GM23338 (cell line): ENCODE results near the gene CEP131. TPM values are rescaled to one million over a fixed set of nuclear protein-coding genes. Genes with fewer than 3 reads are reported as not detected.

Experiments used
- ATAC-seq: fragments of 200-7000 bp; cut with Tn5 transposase; 3 replicates; pipeline ENCODE4 v1.9.1; 2020
- DNase-seq: peaks from one replicate; pipeline ENCODE4 v3.0.0-alpha.2; 2015; ENCODE audit warnings: low spot score
- H2AFZ ChIP-seq: fragments of 200-600 bp; sonication (generic); 2 replicates; pipeline ENCODE4 v1.8.0; 2016; ENCODE audit warnings: antibody characterized with exemption, mild to moderate bottlenecking, moderate library complexity
- H3F3A ChIP-seq: fragments of 200-600 bp; sonication (generic); replicated peaks from 2 replicates; pipeline ENCODE4 v1.8.0; 2017; ENCODE audit warnings: antibody characterized with exemption, mixed run types, low read depth
- H3K27ac ChIP-seq: fragments of 200-600 bp; sonication (generic); 2 replicates; pipeline ENCODE4 v1.6.1; 2016; ENCODE audit warnings: low read depth
- H3K27me3 ChIP-seq: fragments of 200-600 bp; sonication (generic); 2 replicates; pipeline ENCODE4 v1.8.0; 2016; ENCODE audit warnings: mild to moderate bottlenecking, mixed run types, moderate library complexity; ENCODE audit not compliant: insufficient read depth
- H3K36me3 ChIP-seq: fragments of 200-600 bp; sonication (generic); 2 replicates; pipeline ENCODE4 v1.8.0; 2016; ENCODE audit warnings: mild to moderate bottlenecking; ENCODE audit not compliant: insufficient read depth
- H3K4me1 ChIP-seq: fragments of 200-600 bp; sonication (generic); 2 replicates; pipeline ENCODE4 v1.8.0; 2016; ENCODE audit warnings: mild to moderate bottlenecking, moderate library complexity; ENCODE audit not compliant: insufficient read depth
- H3K4me2 ChIP-seq: fragments of 200-600 bp; sonication (generic); 2 replicates; pipeline ENCODE4 v1.7.1; 2017; ENCODE audit warnings: mixed run types
- H3K4me3 ChIP-seq: fragments of 200-600 bp; sonication (generic); 2 replicates; pipeline ENCODE4 v1.6.1; 2016; ENCODE audit warnings: mixed run types
- H3K79me2 ChIP-seq: fragments of 200-600 bp; sonication (generic); replicated peaks from 2 replicates; pipeline ENCODE4 v1.8.0; 2017; ENCODE audit warnings: mild to moderate bottlenecking; ENCODE audit not compliant: insufficient read depth
- H3K9me2 ChIP-seq: fragments of 200-600 bp; sonication (generic); 2 replicates; pipeline ENCODE4 v1.8.0; 2017; ENCODE audit not compliant: insufficient read depth
- H4K20me1 ChIP-seq: fragments of 200-600 bp; sonication (generic); replicated peaks from 2 replicates; pipeline ENCODE4 v1.8.0; 2017; ENCODE audit warnings: mild to moderate bottlenecking; ENCODE audit not compliant: insufficient read depth
- H3K27ac Mint-ChIP-seq: 2 replicates; pipeline ENCODE4 v1.8.0; 2020; ENCODE audit warnings: inconsistent platforms, mild to moderate bottlenecking, moderate library complexity, mixed read lengths
- H3K27me3 Mint-ChIP-seq: 3 replicates; pipeline ENCODE4 v1.8.0; 2022; ENCODE audit warnings: low read depth, mild to moderate bottlenecking, moderate library complexity, mixed read lengths, inconsistent platforms; ENCODE audit not compliant: insufficient read depth, poor library complexity
- H3K36me3 Mint-ChIP-seq: 3 replicates; pipeline ENCODE4 v1.8.0; 2021; ENCODE audit warnings: low read depth, mild to moderate bottlenecking, inconsistent platforms, moderate library complexity, mixed read lengths
- H3K4me1 Mint-ChIP-seq: 3 replicates; pipeline ENCODE4 v1.8.0; 2020; ENCODE audit warnings: mild to moderate bottlenecking, inconsistent platforms, mixed read lengths
- H3K4me3 Mint-ChIP-seq: 3 replicates; pipeline ENCODE4 v1.8.0; 2021; ENCODE audit warnings: moderate library complexity, mild to moderate bottlenecking, inconsistent platforms, mixed read lengths
- H3K9me3 Mint-ChIP-seq: 3 replicates; pipeline ENCODE4 v1.8.0; 2020; ENCODE audit warnings: moderate library complexity, mild to moderate bottlenecking, inconsistent platforms, mixed read lengths
- CREB1 ChIP-seq: fragments of 250-450 bp; sonication (Bioruptor Pico); IDR thresholded peaks from 2 replicates; pipeline ENCODE4 v1.5.0; 2020; ENCODE audit warnings: low read depth, mild to moderate bottlenecking, moderate library complexity
- EZH2phosphoT487 ChIP-seq: fragments of 200-600 bp; sonication (generic); IDR thresholded peaks from one replicate; pipeline ENCODE4 v1.8.1; 2018; ENCODE audit warnings: antibody characterized with exemption; ENCODE audit not compliant: unreplicated experiment
- JUNB ChIP-seq: IDR thresholded peaks from one replicate; pipeline ENCODE4 v1.6.1; 2016; ENCODE audit warnings: antibody characterized with exemption; ENCODE audit not compliant: unreplicated experiment
- NANOG ChIP-seq: IDR thresholded peaks from 2 replicates; pipeline ENCODE4 v1.6.1; 2016; ENCODE audit warnings: antibody characterized with exemption, borderline replicate concordance
- POLR2AphosphoS5 ChIP-seq: IDR thresholded peaks from 2 replicates; pipeline ENCODE4 v1.6.1; 2016; ENCODE audit warnings: antibody characterized with exemption, low read depth
- REST ChIP-seq: IDR thresholded peaks from one replicate; pipeline ENCODE4 v1.6.1; 2018; ENCODE audit warnings: antibody characterized with exemption; ENCODE audit not compliant: unreplicated experiment
- STAT1 ChIP-seq: IDR thresholded peaks from one replicate; pipeline ENCODE4 v1.6.1; 2016; ENCODE audit warnings: antibody characterized with exemption; ENCODE audit not compliant: unreplicated experiment
- ZNF114 ChIP-seq: fragments of 250-450 bp; sonication (Bioruptor Pico); IDR thresholded peaks from 2 replicates; pipeline ENCODE4 v1.5.0; 2020; ENCODE audit warnings: mild to moderate bottlenecking, moderate library complexity
- ZNF462 ChIP-seq: fragments of 250-450 bp; sonication (Bioruptor Pico); IDR thresholded peaks from 2 replicates; pipeline ENCODE4 v1.5.0; 2020; ENCODE audit warnings: mild to moderate bottlenecking, moderate library complexity
- polyA plus RNA-seq: library from polyadenylated mRNA; unstranded; fragments of >200 nt; fragmentation: Nextera tagmentation; extraction: Ambion mirVana; gene quantifications from 2 replicates; pipeline ENCODE4 v1.2.1, GENCODE V29; 2016
- total RNA-seq: library from RNA; depleted of rRNA; stranded (reverse); fragments of >200 nt; shearing (Covaris generic); gene quantifications from 2 replicates; pipeline ENCODE4 v1.2.3, GENCODE V29; 2014
- TF ChIP-seq, protein P1 (sequence below), 2 experiments: fragments of 200-600 bp in 1 of 2; sonication (generic) in 1 of 2; conservative IDR thresholded peaks; 2 replicates each; pipeline versions ENCODE4 v1.5.1 to v1.6.1; 2016 to 2017; ENCODE audit warnings: antibody characterized with exemption in 2 of 2, low read depth in 2 of 2, mild to moderate bottlenecking in 2 of 2, moderate library complexity in 1 of 2
- TF ChIP-seq, protein P2 (sequence below): IDR thresholded peaks from 2 replicates; pipeline ENCODE4 v1.6.1; 2016; ENCODE audit warnings: antibody characterized with exemption

The CEP131 gene
- total and polyA plus RNA-seq, 2 experiments from 2014 or later = 26.8 to 35.5 TPM

DNA sequence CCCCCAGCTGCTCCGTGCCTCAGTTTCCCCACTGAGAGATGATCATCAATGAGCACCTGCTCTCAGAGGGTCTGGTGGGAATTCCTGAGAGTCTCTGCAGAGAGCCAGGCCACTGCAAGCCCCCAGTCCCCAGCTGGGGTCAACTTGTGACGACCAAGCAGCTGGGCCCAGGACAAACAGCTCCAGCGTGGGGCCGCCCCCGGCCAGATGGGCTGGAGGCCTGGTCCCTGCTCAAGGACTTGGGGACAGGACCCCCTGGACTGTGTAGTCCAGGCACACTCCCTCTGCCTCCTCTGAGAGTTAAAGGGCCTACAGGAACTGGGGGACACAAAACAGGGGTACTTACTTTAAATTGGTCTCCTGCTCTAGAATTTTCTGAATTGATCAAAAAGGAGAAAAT, 40.2 kb downstream of the CEP131 start (continued):
- TF ChIP-seq, protein P1, sequence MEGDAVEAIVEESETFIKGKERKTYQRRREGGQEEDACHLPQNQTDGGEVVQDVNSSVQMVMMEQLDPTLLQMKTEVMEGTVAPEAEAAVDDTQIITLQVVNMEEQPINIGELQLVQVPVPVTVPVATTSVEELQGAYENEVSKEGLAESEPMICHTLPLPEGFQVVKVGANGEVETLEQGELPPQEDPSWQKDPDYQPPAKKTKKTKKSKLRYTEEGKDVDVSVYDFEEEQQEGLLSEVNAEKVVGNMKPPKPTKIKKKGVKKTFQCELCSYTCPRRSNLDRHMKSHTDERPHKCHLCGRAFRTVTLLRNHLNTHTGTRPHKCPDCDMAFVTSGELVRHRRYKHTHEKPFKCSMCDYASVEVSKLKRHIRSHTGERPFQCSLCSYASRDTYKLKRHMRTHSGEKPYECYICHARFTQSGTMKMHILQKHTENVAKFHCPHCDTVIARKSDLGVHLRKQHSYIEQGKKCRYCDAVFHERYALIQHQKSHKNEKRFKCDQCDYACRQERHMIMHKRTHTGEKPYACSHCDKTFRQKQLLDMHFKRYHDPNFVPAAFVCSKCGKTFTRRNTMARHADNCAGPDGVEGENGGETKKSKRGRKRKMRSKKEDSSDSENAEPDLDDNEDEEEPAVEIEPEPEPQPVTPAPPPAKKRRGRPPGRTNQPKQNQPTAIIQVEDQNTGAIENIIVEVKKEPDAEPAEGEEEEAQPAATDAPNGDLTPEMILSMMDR (conservative IDR thresholded peaks at IDR 0.05; ENCODE audit: low read depth in 2 of 2) = no peak

GRCh38 chr17:81181811-81182185, 41.0 kb downstream of the CEP131 start:
- Mint-ChIP-seq H3K27me3 (peaks cover 11% of the 10 kb centered on the region), H3K27ac (no peak overlapping the region), H3K4me1 (no peaks in the 10 kb centered on the region; the same call in 2 of the 3 replicates), H3K9me3 (no peaks in the 10 kb centered on the region; the same call in 2 of the 3 replicates), H3K4me3 (no peak overlapping the region), H3K36me3 (no peaks in the 10 kb centered on the region)
- TF ChIP-seq CREB1 (CRISPR knock-in tag) (no peak), JUNB (no peak), POLR2AphosphoS5 (no peak), NANOG (no peak), STAT1 (no peak), EZH2phosphoT487 (no peak), ZNF462 (no peak), REST (no peak), ZNF114 (no peak)
- TF ChIP-seq, protein P2, sequence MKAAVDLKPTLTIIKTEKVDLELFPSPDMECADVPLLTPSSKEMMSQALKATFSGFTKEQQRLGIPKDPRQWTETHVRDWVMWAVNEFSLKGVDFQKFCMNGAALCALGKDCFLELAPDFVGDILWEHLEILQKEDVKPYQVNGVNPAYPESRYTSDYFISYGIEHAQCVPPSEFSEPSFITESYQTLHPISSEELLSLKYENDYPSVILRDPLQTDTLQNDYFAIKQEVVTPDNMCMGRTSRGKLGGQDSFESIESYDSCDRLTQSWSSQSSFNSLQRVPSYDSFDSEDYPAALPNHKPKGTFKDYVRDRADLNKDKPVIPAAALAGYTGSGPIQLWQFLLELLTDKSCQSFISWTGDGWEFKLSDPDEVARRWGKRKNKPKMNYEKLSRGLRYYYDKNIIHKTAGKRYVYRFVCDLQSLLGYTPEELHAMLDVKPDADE = no peak
- Histone ChIP-seq H3K4me3 (no peak overlapping the region), H3K4me1 (no peaks in the 10 kb centered on the region), H3K27me3 (no peaks in the 10 kb centered on the region), H3K36me3 (no peaks in the 10 kb centered on the region), H2AFZ (no peak overlapping the region), H3K27ac (no peak overlapping the region), H3K79me2 (no peaks in the 10 kb centered on the region), H3K4me2 (no peak overlapping the region), H3F3A (no peaks in the 10 kb centered on the region), H3K9me2 (no peaks in the 10 kb centered on the region), H4K20me1 (no peaks in the 10 kb centered on the region)
- DNase-seq = no peak
- no peak for ATAC-seq
